Adrenal gland (tissue), 5 donors: ENCODE results near the gene HNF4A.

Source experiments
- POLR2A ChIP-seq, 2 donors: fragments of 450-650 bp; IDR thresholded peaks; one replicate each; pipeline ENCODE4 v1.6.1; 2017; ENCODE audit warnings: antibody characterized with exemption in 2 of 2, mild to moderate bottlenecking in 2 of 2, moderate library complexity in 1 of 2
- TF ChIP-seq, protein P1 (sequence below), 6 experiments: fragments of 450-650 bp in 4 of 6; fragments of 200-600 bp in 2 of 6; sonication (generic) in 1 of 6; IDR thresholded peaks; 1 replicate in 5 of 6; 2 replicates in 1 of 6; pipeline versions ENCODE4 v1.5.1 to v1.8.0; 2016 to 2021; ENCODE audit warnings: antibody characterized with exemption in 6 of 6, mild to moderate bottlenecking in 2 of 6, moderate library complexity in 1 of 6
- donor health status: DM: no; HTN: no; CAD: no.

DNA sequence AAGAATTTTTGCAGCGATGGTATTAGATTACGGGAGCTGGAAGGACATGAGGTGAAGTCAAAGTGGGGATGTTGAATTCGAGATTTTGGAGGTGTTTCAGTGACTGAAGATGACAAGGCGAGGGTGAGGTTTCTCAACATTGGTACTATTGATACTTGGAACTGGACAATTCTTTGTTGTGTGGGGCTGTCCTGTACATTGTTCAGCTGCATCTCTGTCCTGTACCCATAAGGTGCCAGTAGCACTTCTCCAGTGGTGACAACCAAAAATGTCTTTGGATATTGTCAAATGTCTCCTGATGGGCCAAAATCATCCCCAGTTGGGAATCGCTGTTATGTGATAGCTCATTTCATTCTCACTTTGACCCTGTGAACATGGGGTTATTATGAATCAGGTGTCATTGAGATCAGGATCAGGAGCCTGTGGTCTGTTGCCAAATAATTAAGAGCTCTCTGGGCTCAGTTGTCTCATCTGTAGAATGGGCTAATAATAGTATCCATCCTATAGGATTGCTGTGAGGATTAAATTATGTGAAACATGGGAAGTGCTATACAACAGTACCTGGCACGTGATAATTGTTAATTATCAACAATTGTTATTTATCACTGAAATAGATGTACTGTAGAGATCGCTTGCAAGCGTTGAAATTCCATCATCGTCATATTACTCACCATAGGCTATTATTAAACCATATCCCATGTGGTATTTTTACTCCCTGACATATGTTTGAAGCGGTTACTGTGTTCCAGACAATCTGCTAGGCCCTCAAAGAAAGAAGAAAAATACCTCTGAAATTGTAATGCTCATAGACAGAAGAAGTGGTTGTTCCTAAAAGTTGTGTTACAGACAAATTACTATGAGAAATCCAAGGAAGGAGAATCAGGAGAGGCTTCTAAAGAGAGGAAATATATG is 71.6 kb downstream of the HNF4A start:
- TF ChIP-seq, protein P1, sequence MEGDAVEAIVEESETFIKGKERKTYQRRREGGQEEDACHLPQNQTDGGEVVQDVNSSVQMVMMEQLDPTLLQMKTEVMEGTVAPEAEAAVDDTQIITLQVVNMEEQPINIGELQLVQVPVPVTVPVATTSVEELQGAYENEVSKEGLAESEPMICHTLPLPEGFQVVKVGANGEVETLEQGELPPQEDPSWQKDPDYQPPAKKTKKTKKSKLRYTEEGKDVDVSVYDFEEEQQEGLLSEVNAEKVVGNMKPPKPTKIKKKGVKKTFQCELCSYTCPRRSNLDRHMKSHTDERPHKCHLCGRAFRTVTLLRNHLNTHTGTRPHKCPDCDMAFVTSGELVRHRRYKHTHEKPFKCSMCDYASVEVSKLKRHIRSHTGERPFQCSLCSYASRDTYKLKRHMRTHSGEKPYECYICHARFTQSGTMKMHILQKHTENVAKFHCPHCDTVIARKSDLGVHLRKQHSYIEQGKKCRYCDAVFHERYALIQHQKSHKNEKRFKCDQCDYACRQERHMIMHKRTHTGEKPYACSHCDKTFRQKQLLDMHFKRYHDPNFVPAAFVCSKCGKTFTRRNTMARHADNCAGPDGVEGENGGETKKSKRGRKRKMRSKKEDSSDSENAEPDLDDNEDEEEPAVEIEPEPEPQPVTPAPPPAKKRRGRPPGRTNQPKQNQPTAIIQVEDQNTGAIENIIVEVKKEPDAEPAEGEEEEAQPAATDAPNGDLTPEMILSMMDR (IDR thresholded peaks at IDR 0.05), result no peak
- no peak for TF ChIP-seq POLR2A (IDR thresholded peaks at IDR 0.05)
